Loucy (cell line): ENCODE measurements around the gene SIL1.

Experiments
- H2AFZ ChIP-seq: fragments of 200-600 bp; sonication (generic); 2 replicates; pipeline ENCODE4 v1.6.0; 2016; ENCODE audit warnings: antibody characterized with exemption, mild to moderate bottlenecking, low read length, moderate library complexity
- H3F3A ChIP-seq: fragments of 200-600 bp; 2 replicates; pipeline ENCODE4 v1.6.0; 2016; ENCODE audit warnings: antibody characterized with exemption, low read depth, mild to moderate bottlenecking
- H3K27me3 ChIP-seq: fragments of 200-600 bp; sonication (generic); 2 replicates; pipeline ENCODE4 v1.6.1; 2014; ENCODE audit warnings: low read length, mild to moderate bottlenecking; ENCODE audit not compliant: insufficient read depth, poor library complexity, severe bottlenecking
- H3K36me3 ChIP-seq: fragments of 200-600 bp; sonication (generic); 2 replicates; pipeline ENCODE4 v1.6.1; 2016; ENCODE audit warnings: low read length; ENCODE audit not compliant: insufficient read depth
- H3K4me1 ChIP-seq: fragments of 200-600 bp; sonication (generic); 2 replicates; pipeline ENCODE4 v1.5.1; 2014; ENCODE audit warnings: low read length, mild to moderate bottlenecking; ENCODE audit not compliant: insufficient read depth, poor library complexity, severe bottlenecking
- H3K4me2 ChIP-seq: fragments of 200-600 bp; sonication (generic); 2 replicates; pipeline ENCODE4 v1.6.0; 2014; ENCODE audit warnings: antibody characterized with exemption, low read length, low read depth, mild to moderate bottlenecking; ENCODE audit not compliant: poor library complexity, severe bottlenecking
- H3K4me3 ChIP-seq: fragments of 200-600 bp; sonication (generic); 2 replicates; pipeline ENCODE4 v1.5.1; 2014; ENCODE audit warnings: low read length, mild to moderate bottlenecking, mixed read lengths; ENCODE audit not compliant: poor library complexity, severe bottlenecking
- H3K79me2 ChIP-seq: fragments of 200-600 bp; sonication (generic); 2 replicates; pipeline ENCODE4 v1.6.1; 2014; ENCODE audit warnings: low read length; ENCODE audit not compliant: insufficient read depth
- H3K9ac ChIP-seq: fragments of 200-600 bp; sonication (generic); 2 replicates; pipeline ENCODE4 v1.6.0; 2014; ENCODE audit warnings: mild to moderate bottlenecking, low read depth, low read length, moderate library complexity; ENCODE audit not compliant: poor library complexity, severe bottlenecking
- H3K9me2 ChIP-seq: fragments of 200-600 bp; sonication (generic); replicated peaks from 2 replicates; pipeline ENCODE4 v1.6.1; 2016; ENCODE audit warnings: low read depth, low read length, mixed read lengths
- H3K9me3 ChIP-seq: fragments of 200-600 bp; sonication (generic); 2 replicates; pipeline ENCODE4 v1.6.1; 2014; ENCODE audit warnings: mild to moderate bottlenecking, antibody characterized with exemption, low read length, low read depth; ENCODE audit not compliant: insufficient read depth
- H4K20me1 ChIP-seq: fragments of 200-600 bp; sonication (generic); 2 replicates; pipeline ENCODE4 v1.6.0; 2014; ENCODE audit warnings: antibody characterized with exemption, low read length, mild to moderate bottlenecking; ENCODE audit not compliant: insufficient read depth, poor library complexity, severe bottlenecking
- EZH2phosphoT487 ChIP-seq: fragments of 200-600 bp; IDR thresholded peaks from 2 replicates; pipeline ENCODE4 v1.6.1; 2018; ENCODE audit warnings: antibody characterized with exemption, mild to moderate bottlenecking, moderate library complexity, borderline replicate concordance
- TF ChIP-seq, protein P1 (sequence below): fragments of 200-600 bp; sonication (generic); conservative IDR thresholded peaks from 2 replicates; pipeline ENCODE4 v1.5.1; 2014; ENCODE audit warnings: mild to moderate bottlenecking, antibody characterized with exemption, low read length

SIL1 gene

DNA sequence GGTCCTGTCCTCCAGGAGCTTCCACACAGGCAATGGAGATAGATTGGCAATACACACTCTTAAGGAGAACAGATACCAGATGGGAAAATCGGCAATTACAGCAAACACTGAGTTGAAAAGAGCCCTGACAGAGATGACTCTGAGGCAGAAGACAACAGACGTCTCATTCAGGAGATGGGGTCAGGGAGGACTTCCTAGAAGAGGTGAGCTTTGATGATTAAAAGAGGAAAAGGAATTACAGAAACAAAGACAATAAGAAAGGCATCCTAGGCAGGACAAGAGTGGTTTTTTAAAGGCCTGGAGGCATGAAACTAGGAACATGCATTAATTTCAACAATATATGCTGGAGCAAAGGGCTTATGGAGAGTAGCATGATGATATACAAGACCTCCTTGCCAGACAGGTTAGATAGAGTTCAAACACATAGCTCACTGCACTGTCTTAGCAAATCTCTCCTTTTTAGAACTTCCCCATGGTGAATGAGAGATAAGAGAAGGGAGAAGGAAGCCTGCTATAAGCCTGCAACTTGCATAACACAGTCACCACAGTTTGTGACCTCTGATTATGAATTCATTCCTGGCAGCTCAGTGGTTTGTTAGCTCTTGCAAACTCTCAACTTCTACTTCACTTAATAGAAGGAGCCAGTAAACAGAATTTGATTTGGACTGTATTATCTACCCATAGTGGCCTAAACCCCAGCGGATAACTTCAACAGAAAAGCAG is 48.5 kb downstream of the SIL1 start:
- TF ChIP-seq EZH2phosphoT487: no peak
- TF ChIP-seq, protein P1, sequence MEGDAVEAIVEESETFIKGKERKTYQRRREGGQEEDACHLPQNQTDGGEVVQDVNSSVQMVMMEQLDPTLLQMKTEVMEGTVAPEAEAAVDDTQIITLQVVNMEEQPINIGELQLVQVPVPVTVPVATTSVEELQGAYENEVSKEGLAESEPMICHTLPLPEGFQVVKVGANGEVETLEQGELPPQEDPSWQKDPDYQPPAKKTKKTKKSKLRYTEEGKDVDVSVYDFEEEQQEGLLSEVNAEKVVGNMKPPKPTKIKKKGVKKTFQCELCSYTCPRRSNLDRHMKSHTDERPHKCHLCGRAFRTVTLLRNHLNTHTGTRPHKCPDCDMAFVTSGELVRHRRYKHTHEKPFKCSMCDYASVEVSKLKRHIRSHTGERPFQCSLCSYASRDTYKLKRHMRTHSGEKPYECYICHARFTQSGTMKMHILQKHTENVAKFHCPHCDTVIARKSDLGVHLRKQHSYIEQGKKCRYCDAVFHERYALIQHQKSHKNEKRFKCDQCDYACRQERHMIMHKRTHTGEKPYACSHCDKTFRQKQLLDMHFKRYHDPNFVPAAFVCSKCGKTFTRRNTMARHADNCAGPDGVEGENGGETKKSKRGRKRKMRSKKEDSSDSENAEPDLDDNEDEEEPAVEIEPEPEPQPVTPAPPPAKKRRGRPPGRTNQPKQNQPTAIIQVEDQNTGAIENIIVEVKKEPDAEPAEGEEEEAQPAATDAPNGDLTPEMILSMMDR: no peak
- H3K9ac ChIP-seq: no peak overlapping the region

DNA sequence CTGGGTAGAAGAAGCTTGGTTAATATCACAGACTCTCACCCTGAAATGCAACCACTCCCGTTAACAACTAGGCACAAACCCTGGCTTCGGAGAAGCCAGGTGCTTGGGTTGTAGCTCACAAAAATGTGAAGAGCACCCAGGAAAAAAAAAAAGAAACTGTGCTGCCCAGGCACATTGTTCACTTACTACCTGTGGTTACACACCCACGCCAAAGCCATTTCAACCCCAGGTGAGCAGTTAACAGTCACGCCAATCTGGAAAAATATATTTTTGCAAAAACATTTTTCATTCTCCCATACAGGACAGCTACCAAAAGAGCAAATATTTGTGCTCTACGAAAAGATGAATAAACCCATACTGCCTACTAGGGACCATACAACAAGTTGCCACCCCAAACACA is 49.2 kb downstream of the SIL1 start:
- Histone ChIP-seq H3K9me2 (no peaks in the 10 kb centered on the region), H3K4me2 (no peak overlapping the region), H3K4me3 (no peak overlapping the region), H3K79me2 (no peaks in the 10 kb centered on the region), H3K4me1 (peaks cover 18% of the 10 kb centered on the region), H3K9ac (no peak overlapping the region), H3K27me3 (no peaks in the 10 kb centered on the region), H3K36me3 (no peaks in the 10 kb centered on the region), H4K20me1 (no peaks in the 10 kb centered on the region), H3F3A (no peaks in the 10 kb centered on the region), H3K9me3 (no peaks in the 10 kb centered on the region), H2AFZ (no peak overlapping the region)
- no peak for TF ChIP-seq EZH2phosphoT487
- TF ChIP-seq, protein P1: peak; percentile 13; the same call in 1 of the 2 replicates

More for the DNA sequence above, 48.5 kb downstream of the SIL1 start:
- Histone ChIP-seq H2AFZ (no peak overlapping the region), H3K79me2 (no peaks in the 10 kb centered on the region), H3K9me3 (no peaks in the 10 kb centered on the region), H3K27me3 (no peaks in the 10 kb centered on the region), H3F3A (no peaks in the 10 kb centered on the region), H3K4me1 (peaks cover 18% of the 10 kb centered on the region), H3K4me3 (no peak overlapping the region), H3K4me2 (no peak overlapping the region), H3K9me2 (no peaks in the 10 kb centered on the region), H4K20me1 (no peaks in the 10 kb centered on the region), H3K36me3 (no peaks in the 10 kb centered on the region)

DNA sequence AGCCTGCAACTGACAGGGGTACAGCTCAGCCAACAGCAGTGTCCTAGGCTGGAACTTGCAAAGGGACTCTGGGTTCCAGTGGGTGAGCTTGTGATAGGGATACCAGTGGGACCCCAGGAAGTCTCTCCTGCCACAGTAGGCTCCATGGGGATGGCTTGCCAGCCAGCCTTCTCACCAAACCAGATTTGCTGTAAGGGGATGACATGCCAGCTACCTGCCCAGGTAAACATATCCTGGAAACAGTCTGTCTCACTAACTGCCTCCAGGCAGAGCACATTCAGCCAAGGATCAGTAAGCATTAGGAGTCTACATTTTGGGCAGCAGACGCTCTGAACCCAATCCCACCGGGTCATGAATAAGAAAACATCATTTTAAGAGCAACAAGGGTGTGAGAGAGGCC is 49.9 kb downstream of the SIL1 start:
- H3K9me3 ChIP-seq: no peaks in the 10 kb centered on the region
- no peak overlapping the region for H3K4me2 ChIP-seq
- no peaks in the 10 kb centered on the region for H3K36me3 ChIP-seq
- H2AFZ ChIP-seq: no peak overlapping the region
- H3K9ac ChIP-seq: no peak overlapping the region
- H3K4me1 ChIP-seq: peaks cover 18% of the 10 kb centered on the region
- H3K79me2 ChIP-seq: no peaks in the 10 kb centered on the region
- no peak for TF ChIP-seq EZH2phosphoT487
- TF ChIP-seq, protein P1: no peak
- no peaks in the 10 kb centered on the region for H3K27me3 ChIP-seq
- H4K20me1 ChIP-seq: no peaks in the 10 kb centered on the region
- no peak overlapping the region for H3K4me3 ChIP-seq
- no peaks in the 10 kb centered on the region for H3K9me2 ChIP-seq
- no peaks in the 10 kb centered on the region for H3F3A ChIP-seq
